GM12878 (cell line): ENCODE data around the gene TEKT2. TPM values are rescaled to one million over a fixed set of nuclear protein-coding genes. Genes with fewer than 3 reads are reported as not detected.

Experiments
- ATAC-seq: fragments of 200-7000 bp; cut with Tn5 transposase; 3 replicates; pipeline ENCODE4 v1.9.1; 2020; ENCODE audit warnings: mild to moderate bottlenecking, moderate library complexity
- BruUV-seq: library from RNA; stranded (reverse); fragments of 400-500 nt; replicated peaks from 2 replicates; lab custom pipeline; 2021; lab: Mats Ljungman, UMichigan
- CTCF ChIA-PET: fragments of 300-600 bp; sonication (Branson Sonifier 250); formaldehyde crosslinking; extraction: SDS; loops from one replicate; lab custom pipeline; 2021; ENCODE audit warnings: inconsistent platforms; lab: Yijun Ruan, JAX
- POLR2A ChIA-PET: fragments of 350-600 bp; formaldehyde crosslinking; extraction: SDS; loops from one replicate; lab custom pipeline; 2021; ENCODE audit warnings: inconsistent platforms; lab: Charles Lee
- RAD21 ChIA-PET: fragments of 300-600 bp; sonication (Branson Sonifier 250); formaldehyde crosslinking; loops from one replicate; lab custom pipeline; 2023; ENCODE audit warnings: antibody characterized with exemption; ENCODE audit not compliant: unreplicated experiment; lab: Charles Lee
- SMC1A ChIA-PET: fragments of 300-600 bp; sonication (Branson Sonifier 250); formaldehyde crosslinking; loops from one replicate; lab custom pipeline; 2023; ENCODE audit not compliant: unreplicated experiment, uncharacterized antibody; lab: Charles Lee
- DNase-seq: peaks from one replicate; pipeline ENCODE4 v3.0.0-alpha.2; 2011; ENCODE audit warnings: low read depth, low spot score
- FAIRE-seq: peaks from 3 replicates; lab custom pipeline; 2011; peaks lifted over from hg19 to GRCh38; lab: Jason Lieb, UNC
- H2AFZ ChIP-seq: 2 replicates; pipeline ENCODE4 v1.6.0; 2011; ENCODE audit warnings: low read depth, low read length, control low read depth; ENCODE audit not compliant: control insufficient read depth
- H3K27ac ChIP-seq: 2 replicates; pipeline ENCODE4 v1.5.1; 2011; ENCODE audit warnings: control low read depth; ENCODE audit not compliant: control insufficient read depth, insufficient read depth
- H3K27me3 ChIP-seq, 2 experiments: replicated peaks in 1 of 2; 2 replicates each; pipeline versions ENCODE4 v1.6.0 to v1.6.1; 2011; ENCODE audit warnings: low read length in 1 of 2; ENCODE audit not compliant: control insufficient read depth in 2 of 2, insufficient read depth in 2 of 2
- H3K36me3 ChIP-seq, 2 experiments: 2 replicates each; pipeline ENCODE4 v1.5.1; 2011; ENCODE audit warnings: low read length in 1 of 2; ENCODE audit not compliant: control insufficient read depth in 2 of 2, insufficient read depth in 2 of 2
- H3K4me1 ChIP-seq: 2 replicates; pipeline ENCODE4 v1.6.1; 2011; ENCODE audit warnings: mild to moderate bottlenecking, low read length, moderate library complexity, mixed read lengths; ENCODE audit not compliant: control insufficient read depth, insufficient read depth
- H3K4me2 ChIP-seq: 2 replicates; pipeline ENCODE4 v1.6.0; 2011; ENCODE audit warnings: control low read depth; ENCODE audit not compliant: control insufficient read depth, insufficient read depth
- H3K4me3 ChIP-seq: fragments of 200-600 bp; sonication (generic); 2 replicates; pipeline ENCODE4 v1.5.1; 2016
- H3K79me2 ChIP-seq: 2 replicates; pipeline ENCODE4 v1.6.0; 2011; ENCODE audit warnings: low read length; ENCODE audit not compliant: control insufficient read depth, insufficient read depth
- H3K9ac ChIP-seq: 2 replicates; pipeline ENCODE4 v1.8.0; 2011; ENCODE audit warnings: low read length, control low read depth, mixed read lengths; ENCODE audit not compliant: control insufficient read depth, insufficient read depth
- H3K9me3 ChIP-seq: replicated peaks from 3 replicates; pipeline ENCODE4 v1.5.1; 2011; ENCODE audit warnings: mild to moderate bottlenecking, low read length; ENCODE audit not compliant: control insufficient read depth, insufficient read depth
- H4K20me1 ChIP-seq: 2 replicates; pipeline ENCODE4 v1.6.0; 2011; ENCODE audit not compliant: control insufficient read depth, insufficient read depth
- CBX3 ChIP-seq: fragments of 200-600 bp; sonication (generic); IDR thresholded peaks from 2 replicates; pipeline ENCODE4 v1.6.1; 2016; ENCODE audit warnings: low read depth, borderline replicate concordance
- CHD4 ChIP-seq: fragments of 200-600 bp; sonication (generic); IDR thresholded peaks from 2 replicates; pipeline ENCODE4 v1.6.1; 2016; ENCODE audit warnings: mild to moderate bottlenecking
- CREB1 ChIP-seq: IDR thresholded peaks from 2 replicates; pipeline ENCODE4 v1.6.1; 2012; ENCODE audit warnings: low read depth, mild to moderate bottlenecking, inconsistent platforms
- EED ChIP-seq: sonication (generic); IDR thresholded peaks from 2 replicates; pipeline ENCODE4 v1.6.1; 2016; ENCODE audit warnings: antibody characterized with exemption, low read depth
- FOS ChIP-seq: IDR thresholded peaks from 3 replicates; pipeline ENCODE4 v1.6.1; 2011; ENCODE audit warnings: borderline replicate concordance; ENCODE audit not compliant: insufficient read length; ENCODE audit errors: extremely low read depth
- FOXK2 ChIP-seq: fragments of 450-650 bp; IDR thresholded peaks from 2 replicates; pipeline ENCODE4 v1.6.1; 2017; ENCODE audit warnings: mild to moderate bottlenecking, moderate library complexity
- HDGF ChIP-seq: fragments of 450-650 bp; IDR thresholded peaks from 2 replicates; pipeline ENCODE4 v1.6.1; 2016; ENCODE audit warnings: antibody characterized with exemption
- NRF1 ChIP-seq: conservative IDR thresholded peaks from 2 replicates; pipeline ENCODE4 v1.6.1; 2011; ENCODE audit warnings: mild to moderate bottlenecking, low read depth, low read length, improper control_type of control experiment
- TAF1 ChIP-seq: IDR thresholded peaks from 2 replicates; pipeline ENCODE4 v1.6.1; 2011; ENCODE audit warnings: mild to moderate bottlenecking, low read depth, low read length, borderline replicate concordance
- TARDBP ChIP-seq: IDR thresholded peaks from 2 replicates; pipeline ENCODE4 v1.6.1; 2016; ENCODE audit warnings: borderline replicate concordance
- ZBED1 ChIP-seq: IDR thresholded peaks from 2 replicates; pipeline ENCODE4 v1.6.1; 2016; ENCODE audit warnings: borderline replicate concordance
- WGBS: methylation state at CpG from one replicate; pipeline ENCODE4 v1.1.6; 2016; ENCODE audit warnings: low lambda C conversion rate; ENCODE audit not compliant: insufficient replicate concordance, insufficient coverage; ENCODE audit errors: missing lambda C conversion rate; 5-methylcytosine and 5-hydroxymethylcytosine counted together
- in situ Hi-C: fragments of 300-500 bp; cut with MboI; formaldehyde crosslinking; loops from 9 replicates; pipeline ENCODE4 v1.14.3; 2018; ENCODE audit warnings: mixed read lengths
- intact Hi-C: fragments of 100-400 bp; cut with micrococcal nuclease; formaldehyde crosslinking; loops from one replicate; pipeline ENCODE4 v1.14.2; 2022; ENCODE audit not compliant: unreplicated experiment
- polyA plus RNA-seq, 11 experiments: library from polyadenylated mRNA; depleted of rRNA in 4 of 11; unstranded in 6 of 11; stranded (reverse) in 5 of 11; fragments of >200 nt; fragmentation: Nextera tagmentation in 4 of 11; fragmentation: Illumina TruSeq in 1 of 11; extraction: Ambion mirVana in 4 of 11; extraction: Trizol in 1 of 11; gene quantifications; 1 replicate in 1 of 11; 2 replicates in 10 of 11; pipeline versions ENCODE4 v1.2.1 to v1.2.3, GENCODE V29; 2011 to 2016; ENCODE audit warnings: inconsistent platforms in 2 of 11, missing spikeins in 2 of 11, low read depth in 1 of 11
- total RNA-seq, 4 experiments: library from RNA; depleted of rRNA in 3 of 4; stranded (reverse); fragments of >200 nt in 3 of 4; fragmentation: Illumina TruSeq in 1 of 4; extraction: Trizol in 1 of 4; gene quantifications; 2 replicates each; pipeline versions ENCODE4 v1.2.1 to v1.2.3, GENCODE V29; 2013 to 2021
- TF ChIP-seq, protein P1 (sequence below): fragments of 450-650 bp; IDR thresholded peaks from 2 replicates; pipeline ENCODE4 v1.6.1; 2017; ENCODE audit warnings: low read depth, mild to moderate bottlenecking, moderate library complexity
- TF ChIP-seq, protein P2 (sequence below): fragments of 450-650 bp; IDR thresholded peaks from 2 replicates; pipeline ENCODE4 v1.6.1; 2017; ENCODE audit warnings: mild to moderate bottlenecking, low read depth, inconsistent platforms; ENCODE audit not compliant: poor library complexity, severe bottlenecking
- TF ChIP-seq, protein P3 (sequence below): fragments of 450-650 bp; formaldehyde crosslinking; IDR thresholded peaks from 2 replicates; pipeline ENCODE4 v1.4.0; 2020; ENCODE audit warnings: mild to moderate bottlenecking, moderate library complexity
- TF ChIP-seq, protein P4 (sequence below): fragments of 450-650 bp; formaldehyde crosslinking; IDR thresholded peaks from 2 replicates; pipeline ENCODE4 v1.4.0; 2022; ENCODE audit warnings: mild to moderate bottlenecking, moderate library complexity

Gene TEKT2
- total and polyA plus RNA-seq, 10 of the 15 experiments (the other 5 are each of a cell fraction or from before 2014, with no cell fraction given) = 0.07 to 0.13 TPM; not detected in 8

DNA sequence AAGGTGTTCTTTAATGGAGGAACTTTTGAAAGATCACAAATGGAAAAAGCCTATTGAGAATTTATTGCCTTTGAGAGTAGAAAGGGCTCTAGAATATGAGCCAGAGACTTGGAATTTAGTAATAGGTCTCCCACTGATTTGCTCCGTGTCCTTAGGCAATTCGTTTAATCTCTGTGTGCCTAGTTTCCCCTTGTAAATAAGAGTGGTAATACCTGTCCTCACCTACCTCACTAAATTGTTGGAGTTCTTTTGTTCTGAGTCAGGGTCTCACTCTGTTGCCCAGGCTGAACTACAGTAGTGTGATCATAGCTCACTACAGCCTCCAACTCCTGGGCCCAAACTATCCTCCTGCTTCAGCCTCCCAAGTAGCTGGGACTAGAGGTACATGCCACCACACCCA, 15.0 kb upstream of the TEKT2 start:
- no peaks in the 10 kb centered on the region for H3K36me3 ChIP-seq
- H3K79me2 ChIP-seq = no peaks in the 10 kb centered on the region
- no peak overlapping the region for H3K9ac ChIP-seq
- intact Hi-C loops = no loop called here
- BruUV-seq = no TSS peak
- no peak overlapping the region for H3K4me2 ChIP-seq
- POLR2A ChIA-PET = no interaction called here
- no peaks in the 10 kb centered on the region for H3K27me3 ChIP-seq
- no peaks in the 10 kb centered on the region for H3K9me3 ChIP-seq
- RAD21 ChIA-PET = interaction anchor here (1.0 kb wide), 1 partner anchor 11 kb away, joined by 3 read pairs; no protein-coding TSS in a partner anchor
- SMC1A ChIA-PET = interaction anchor here (0.6 kb wide), 1 partner anchor 446 kb away, joined by 4 read pairs; no protein-coding TSS in a partner anchor
- H3K4me3 ChIP-seq = no peak overlapping the region
- ATAC-seq = no peak
- no peaks in the 10 kb centered on the region for H3K4me1 ChIP-seq
- in situ Hi-C loops = no loop called here
- no peak overlapping the region for H3K27ac ChIP-seq
- FAIRE-seq = no peak
- no peaks in the 10 kb centered on the region for H4K20me1 ChIP-seq
- CTCF ChIA-PET = no interaction called here
- WGBS = 75% methylated on average over 2 of the region's 2 CpGs
- H2AFZ ChIP-seq = no peak overlapping the region
- DNase-seq = no peak
- no peak for TF ChIP-seq TAF1
- TF ChIP-seq FOS = no peak
- TF ChIP-seq CHD4 = no peak
- TF ChIP-seq CBX3 = no peak
- TF ChIP-seq, protein P1, sequence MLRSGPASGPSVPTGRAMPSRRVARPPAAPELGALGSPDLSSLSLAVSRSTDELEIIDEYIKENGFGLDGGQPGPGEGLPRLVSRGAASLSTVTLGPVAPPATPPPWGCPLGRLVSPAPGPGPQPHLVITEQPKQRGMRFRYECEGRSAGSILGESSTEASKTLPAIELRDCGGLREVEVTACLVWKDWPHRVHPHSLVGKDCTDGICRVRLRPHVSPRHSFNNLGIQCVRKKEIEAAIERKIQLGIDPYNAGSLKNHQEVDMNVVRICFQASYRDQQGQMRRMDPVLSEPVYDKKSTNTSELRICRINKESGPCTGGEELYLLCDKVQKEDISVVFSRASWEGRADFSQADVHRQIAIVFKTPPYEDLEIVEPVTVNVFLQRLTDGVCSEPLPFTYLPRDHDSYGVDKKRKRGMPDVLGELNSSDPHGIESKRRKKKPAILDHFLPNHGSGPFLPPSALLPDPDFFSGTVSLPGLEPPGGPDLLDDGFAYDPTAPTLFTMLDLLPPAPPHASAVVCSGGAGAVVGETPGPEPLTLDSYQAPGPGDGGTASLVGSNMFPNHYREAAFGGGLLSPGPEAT = no peak
- no peak for TF ChIP-seq FOXK2
- TF ChIP-seq, protein P2, sequence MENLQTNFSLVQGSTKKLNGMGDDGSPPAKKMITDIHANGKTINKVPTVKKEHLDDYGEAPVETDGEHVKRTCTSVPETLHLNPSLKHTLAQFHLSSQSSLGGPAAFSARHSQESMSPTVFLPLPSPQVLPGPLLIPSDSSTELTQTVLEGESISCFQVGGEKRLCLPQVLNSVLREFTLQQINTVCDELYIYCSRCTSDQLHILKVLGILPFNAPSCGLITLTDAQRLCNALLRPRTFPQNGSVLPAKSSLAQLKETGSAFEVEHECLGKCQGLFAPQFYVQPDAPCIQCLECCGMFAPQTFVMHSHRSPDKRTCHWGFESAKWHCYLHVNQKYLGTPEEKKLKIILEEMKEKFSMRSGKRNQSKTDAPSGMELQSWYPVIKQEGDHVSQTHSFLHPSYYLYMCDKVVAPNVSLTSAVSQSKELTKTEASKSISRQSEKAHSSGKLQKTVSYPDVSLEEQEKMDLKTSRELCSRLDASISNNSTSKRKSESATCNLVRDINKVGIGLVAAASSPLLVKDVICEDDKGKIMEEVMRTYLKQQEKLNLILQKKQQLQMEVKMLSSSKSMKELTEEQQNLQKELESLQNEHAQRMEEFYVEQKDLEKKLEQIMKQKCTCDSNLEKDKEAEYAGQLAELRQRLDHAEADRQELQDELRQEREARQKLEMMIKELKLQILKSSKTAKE = no peak
- TF ChIP-seq, protein P3, sequence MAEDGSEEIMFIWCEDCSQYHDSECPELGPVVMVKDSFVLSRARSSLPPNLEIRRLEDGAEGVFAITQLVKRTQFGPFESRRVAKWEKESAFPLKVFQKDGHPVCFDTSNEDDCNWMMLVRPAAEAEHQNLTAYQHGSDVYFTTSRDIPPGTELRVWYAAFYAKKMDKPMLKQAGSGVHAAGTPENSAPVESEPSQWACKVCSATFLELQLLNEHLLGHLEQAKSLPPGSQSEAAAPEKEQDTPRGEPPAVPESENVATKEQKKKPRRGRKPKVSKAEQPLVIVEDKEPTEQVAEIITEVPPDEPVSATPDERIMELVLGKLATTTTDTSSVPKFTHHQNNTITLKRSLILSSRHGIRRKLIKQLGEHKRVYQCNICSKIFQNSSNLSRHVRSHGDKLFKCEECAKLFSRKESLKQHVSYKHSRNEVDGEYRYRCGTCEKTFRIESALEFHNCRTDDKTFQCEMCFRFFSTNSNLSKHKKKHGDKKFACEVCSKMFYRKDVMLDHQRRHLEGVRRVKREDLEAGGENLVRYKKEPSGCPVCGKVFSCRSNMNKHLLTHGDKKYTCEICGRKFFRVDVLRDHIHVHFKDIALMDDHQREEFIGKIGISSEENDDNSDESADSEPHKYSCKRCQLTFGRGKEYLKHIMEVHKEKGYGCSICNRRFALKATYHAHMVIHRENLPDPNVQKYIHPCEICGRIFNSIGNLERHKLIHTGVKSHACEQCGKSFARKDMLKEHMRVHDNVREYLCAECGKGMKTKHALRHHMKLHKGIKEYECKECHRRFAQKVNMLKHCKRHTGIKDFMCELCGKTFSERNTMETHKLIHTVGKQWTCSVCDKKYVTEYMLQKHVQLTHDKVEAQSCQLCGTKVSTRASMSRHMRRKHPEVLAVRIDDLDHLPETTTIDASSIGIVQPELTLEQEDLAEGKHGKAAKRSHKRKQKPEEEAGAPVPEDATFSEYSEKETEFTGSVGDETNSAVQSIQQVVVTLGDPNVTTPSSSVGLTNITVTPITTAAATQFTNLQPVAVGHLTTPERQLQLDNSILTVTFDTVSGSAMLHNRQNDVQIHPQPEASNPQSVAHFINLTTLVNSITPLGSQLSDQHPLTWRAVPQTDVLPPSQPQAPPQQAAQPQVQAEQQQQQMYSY (CRISPR knock-in tag) = no peak
- TF ChIP-seq, protein P4, sequence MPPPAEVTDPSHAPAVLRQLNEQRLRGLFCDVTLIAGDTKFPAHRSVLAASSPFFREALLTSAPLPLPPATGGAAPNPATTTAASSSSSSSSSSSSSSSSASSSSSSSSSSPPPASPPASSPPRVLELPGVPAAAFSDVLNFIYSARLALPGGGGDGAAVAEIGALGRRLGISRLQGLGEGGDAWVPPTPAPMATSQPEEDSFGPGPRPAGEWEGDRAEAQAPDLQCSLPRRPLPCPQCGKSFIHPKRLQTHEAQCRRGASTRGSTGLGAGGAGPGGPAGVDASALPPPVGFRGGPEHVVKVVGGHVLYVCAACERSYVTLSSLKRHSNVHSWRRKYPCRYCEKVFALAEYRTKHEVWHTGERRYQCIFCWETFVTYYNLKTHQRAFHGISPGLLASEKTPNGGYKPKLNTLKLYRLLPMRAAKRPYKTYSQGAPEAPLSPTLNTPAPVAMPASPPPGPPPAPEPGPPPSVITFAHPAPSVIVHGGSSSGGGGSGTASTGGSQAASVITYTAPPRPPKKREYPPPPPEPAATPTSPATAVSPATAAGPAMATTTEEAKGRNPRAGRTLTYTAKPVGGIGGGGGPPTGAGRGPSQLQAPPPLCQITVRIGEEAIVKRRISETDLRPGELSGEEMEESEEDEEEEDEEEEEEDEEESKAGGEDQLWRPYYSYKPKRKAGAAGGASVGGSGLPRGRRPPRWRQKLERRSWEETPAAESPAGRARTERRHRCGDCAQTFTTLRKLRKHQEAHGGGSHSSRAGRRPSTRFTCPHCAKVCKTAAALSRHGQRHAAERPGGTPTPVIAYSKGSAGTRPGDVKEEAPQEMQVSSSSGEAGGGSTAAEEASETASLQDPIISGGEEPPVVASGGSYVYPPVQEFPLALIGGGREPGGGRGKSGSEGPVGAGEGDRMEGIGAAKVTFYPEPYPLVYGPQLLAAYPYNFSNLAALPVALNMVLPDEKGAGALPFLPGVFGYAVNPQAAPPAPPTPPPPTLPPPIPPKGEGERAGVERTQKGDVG (CRISPR knock-in tag) = no peak
- TF ChIP-seq EED = no peak
- no peak for TF ChIP-seq NRF1
- TF ChIP-seq CREB1 = no peak
- no peak for TF ChIP-seq ZBED1
- no peak for TF ChIP-seq HDGF
- TF ChIP-seq TARDBP = no peak
